Breast epithelium (tissue), 3 donors: ENCODE data around the gene LIPJ.

Experiments used
- CTCF ChIP-seq, 3 donors: fragments of 450-650 bp; IDR thresholded peaks; one replicate each; pipeline ENCODE4 v1.5.1; 2016 to 2017; ENCODE audit warnings: antibody characterized with exemption in 3 of 3, mild to moderate bottlenecking in 3 of 3, moderate library complexity in 3 of 3
- POLR2A ChIP-seq: fragments of 450-650 bp; IDR thresholded peaks from one replicate; pipeline ENCODE4 v1.6.1; 2016; ENCODE audit warnings: antibody characterized with exemption, mild to moderate bottlenecking, moderate library complexity
- POLR2AphosphoS5 ChIP-seq, 3 donors: sonication (generic); formaldehyde crosslinking; IDR thresholded peaks; one replicate each; pipeline ENCODE4 v1.6.1; 2017; ENCODE audit warnings: antibody characterized with exemption in 3 of 3

GRCh38 chr10:88582806-88583583, 3.6 kb upstream of the LIPJ start, which contains the start of gene RNLS:
- TF ChIP-seq CTCF (IDR thresholded peaks at IDR 0.05) (peak; percentile 67 to 86 (median 76)), POLR2A (no peak), POLR2AphosphoS5 (IDR thresholded peaks at IDR 0.05) (peak; percentile 37 to 58 (median 53))
